ENCODE results near the gene CHKB. TPM values are rescaled to one million over a fixed set of nuclear protein-coding genes. Genes with fewer than 3 reads are reported as not detected.

The CHKB gene
- total RNA-seq, 4 donors from 2014 or later: 13.5 to 75.6 (median 55.2) TPM

DNA sequence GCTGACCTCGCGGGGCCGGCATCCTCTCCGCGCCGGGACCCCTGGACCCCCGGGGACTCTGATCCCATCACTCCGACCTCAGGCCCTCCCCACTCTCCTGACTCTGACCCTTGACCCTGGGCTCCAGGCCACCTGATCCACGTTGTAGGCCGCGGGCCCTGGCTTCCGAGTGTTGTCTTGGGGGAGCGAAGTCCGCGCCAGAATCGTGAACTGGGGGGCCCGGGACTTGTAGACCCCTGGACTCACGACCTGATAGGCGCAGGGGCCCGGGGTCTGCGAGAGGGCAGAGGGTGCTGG is 52.1 kb downstream of the CHKB start:
- Histone ChIP-seq H3K36me3 (no peaks in the 10 kb centered on the region), H3K9me3 (no peaks in the 10 kb centered on the region), H3K4me3 (peak overlapping the region; percentile 39 to 40), H3K27me3 (peaks cover 4 to 24% of the 10 kb centered on the region in 2 donors), H3K4me1 (peaks cover 0 to 11% of the 10 kb centered on the region in 2 donors), H3K27ac (peak overlapping the region; percentile 77 to 85)
- peak in 1 of 2 donors; percentile 43 for DNase-seq
- TF ChIP-seq POLR2A (IDR thresholded peaks at IDR 0.05): no peak
- TF ChIP-seq, protein P1, sequence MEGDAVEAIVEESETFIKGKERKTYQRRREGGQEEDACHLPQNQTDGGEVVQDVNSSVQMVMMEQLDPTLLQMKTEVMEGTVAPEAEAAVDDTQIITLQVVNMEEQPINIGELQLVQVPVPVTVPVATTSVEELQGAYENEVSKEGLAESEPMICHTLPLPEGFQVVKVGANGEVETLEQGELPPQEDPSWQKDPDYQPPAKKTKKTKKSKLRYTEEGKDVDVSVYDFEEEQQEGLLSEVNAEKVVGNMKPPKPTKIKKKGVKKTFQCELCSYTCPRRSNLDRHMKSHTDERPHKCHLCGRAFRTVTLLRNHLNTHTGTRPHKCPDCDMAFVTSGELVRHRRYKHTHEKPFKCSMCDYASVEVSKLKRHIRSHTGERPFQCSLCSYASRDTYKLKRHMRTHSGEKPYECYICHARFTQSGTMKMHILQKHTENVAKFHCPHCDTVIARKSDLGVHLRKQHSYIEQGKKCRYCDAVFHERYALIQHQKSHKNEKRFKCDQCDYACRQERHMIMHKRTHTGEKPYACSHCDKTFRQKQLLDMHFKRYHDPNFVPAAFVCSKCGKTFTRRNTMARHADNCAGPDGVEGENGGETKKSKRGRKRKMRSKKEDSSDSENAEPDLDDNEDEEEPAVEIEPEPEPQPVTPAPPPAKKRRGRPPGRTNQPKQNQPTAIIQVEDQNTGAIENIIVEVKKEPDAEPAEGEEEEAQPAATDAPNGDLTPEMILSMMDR (IDR thresholded peaks at IDR 0.05): no peak
- intact Hi-C loops (cut with DNase I; ENCODE audit: low total_unique reads): no loop called here

DNA sequence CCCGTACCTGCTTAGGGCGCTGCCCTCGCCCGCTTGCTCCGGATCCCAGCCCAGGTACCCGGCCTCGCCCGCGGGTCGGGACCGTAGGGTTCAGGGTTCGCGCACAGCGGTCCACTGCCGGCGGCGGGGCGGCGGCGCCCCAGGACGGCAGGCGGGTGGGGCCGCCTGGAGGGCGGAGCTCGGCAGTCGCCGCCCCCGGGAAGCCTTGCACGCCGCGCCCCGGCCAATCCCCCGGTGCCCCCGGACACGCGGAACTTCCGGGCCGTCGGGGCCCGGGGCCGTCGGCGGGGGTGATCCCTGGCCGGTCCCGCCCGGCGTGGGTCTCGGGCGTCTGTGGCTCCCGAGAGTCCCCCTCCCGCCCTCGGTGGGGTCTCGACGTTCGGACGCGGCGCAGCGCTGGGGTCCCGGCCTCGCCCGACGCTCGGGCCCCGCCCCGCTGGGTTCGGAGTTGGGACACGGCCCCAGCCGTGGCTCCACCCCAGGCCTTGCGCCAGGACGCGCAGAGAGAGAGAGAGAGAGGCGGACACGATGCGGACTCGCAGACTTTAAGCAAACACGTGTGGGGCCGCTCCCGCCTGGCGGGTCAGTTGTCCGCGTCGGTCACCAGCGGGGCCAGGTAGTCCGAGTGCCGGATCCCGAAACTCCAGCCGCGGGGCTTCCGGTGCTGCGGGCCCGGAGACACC is 52.6 kb downstream of the CHKB start, which contains the start of gene TYMP:
TYMP (minus strand) TSS at position 116 of the 683 bp plus-strand sequence. CDS start 303 bp downstream, outside the sequence.
- Histone ChIP-seq H3K27ac (peak within 1 kb of the TSS; percentile 77 to 85), H3K4me3 (peak within 1 kb of the TSS; percentile 39 to 40), H3K36me3 (no peaks in the 10 kb centered on the region), H3K27me3 (peaks cover 4 to 24% of the 10 kb centered on the region in 2 donors), H3K9me3 (no peaks in the 10 kb centered on the region), H3K4me1 (peaks cover 0 to 11% of the 10 kb centered on the region in 2 donors)
- DNase-seq: peak; percentile 66 to 74
- peak; percentile 35 to 63 for TF ChIP-seq POLR2A (IDR thresholded peaks at IDR 0.05)
- TF ChIP-seq, protein P1 (IDR thresholded peaks at IDR 0.05): no peak
- intact Hi-C loops (cut with DNase I; ENCODE audit: low total_unique reads): no loop called here

DNA sequence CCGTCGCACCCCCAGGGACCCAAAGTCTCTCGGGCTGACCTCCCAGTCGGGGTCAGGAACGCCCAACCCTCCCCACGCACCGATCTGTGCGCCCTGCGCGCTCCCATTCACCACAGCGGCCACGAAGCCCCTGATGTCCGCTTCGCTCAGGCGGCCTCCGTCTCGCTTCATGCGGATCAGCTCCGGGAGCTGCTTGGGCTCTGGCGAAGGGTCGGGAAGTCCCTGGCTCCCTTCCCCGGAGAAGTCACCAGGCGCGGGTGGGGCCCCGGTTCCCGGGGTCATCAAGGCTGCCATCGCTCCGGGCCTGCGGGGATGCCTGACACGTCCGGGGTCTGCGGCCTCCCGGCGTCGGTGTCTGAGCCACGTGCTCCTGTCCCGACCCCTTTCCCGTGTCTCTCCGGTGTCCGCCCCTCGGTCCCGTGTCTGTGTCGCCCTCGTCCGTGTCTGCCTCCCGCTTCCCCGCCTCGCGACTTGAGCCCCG is 53.2 kb downstream of the CHKB start:
- Histone ChIP-seq H3K4me1 (peaks cover 0 to 11% of the 10 kb centered on the region in 2 donors), H3K4me3 (peak overlapping the region; percentile 10 to 40), H3K36me3 (no peaks in the 10 kb centered on the region), H3K27me3 (peaks cover 4 to 24% of the 10 kb centered on the region in 2 donors), H3K9me3 (no peaks in the 10 kb centered on the region), H3K27ac (peak overlapping the region; percentile 77 to 85)
- TF ChIP-seq, protein P1 (IDR thresholded peaks at IDR 0.05): no peak
- TF ChIP-seq POLR2A (IDR thresholded peaks at IDR 0.05): no peak
- intact Hi-C loops (cut with DNase I; ENCODE audit: low total_unique reads): no loop called here
- DNase-seq: no peak

Other genes starting within 250 kb of the CHKB start
- gene PPP6R2, start 239.5 kb downstream of the CHKB start, total RNA-seq: 10 to 100 TPM; 42.4 to 73.1 (median 47.2) TPM
- gene SBF1, start 107.8 kb downstream of the CHKB start, total RNA-seq: 10 to 100 TPM; 35.0 to 84.0 (median 60.9) TPM
- gene ADM2, start 101.3 kb downstream of the CHKB start, total RNA-seq: under 1 TPM in 2 of 4 donors, not detected in 2; 0.14 to 0.95 TPM
- gene MIOX, start 96.0 kb downstream of the CHKB start, total RNA-seq: not detected
- gene LMF2, start 75.1 kb downstream of the CHKB start, total RNA-seq: 10 to 100 TPM; 19.7 to 61.3 (median 32.0) TPM
- gene NCAPH2, start 74.6 kb downstream of the CHKB start, total RNA-seq: 100 to 1,000 TPM in 1 of 4 donors, 10 to 100 TPM in 3; 51.7 to 155 (median 55.4) TPM
- 1 to 10 TPM in 2 of 4 donors, not detected in 2; 3.5 to 3.9 TPM for gene SCO2, start 57.3 kb downstream of the CHKB start, total RNA-seq
- gene TYMP, start 52.8 kb downstream of the CHKB start, total RNA-seq: 10 to 100 TPM in 3 of 4 donors, 1 to 10 TPM in 1; 4.4 to 21.5 (median 15.6) TPM
- gene KLHDC7B, start 37.0 kb downstream of the CHKB start, total RNA-seq: not detected
- gene SYCE3, start 19.9 kb downstream of the CHKB start, total RNA-seq: not detected
- 10 to 100 TPM in 1 of 4 donors, 1 to 10 TPM in 1, under 1 TPM in 1, not detected in 1; 0.51 to 10.4 (median 7.2) TPM for gene CPT1B, start 4.4 kb downstream of the CHKB start, total RNA-seq
- 1 to 10 TPM in 3 of 4 donors, not detected in 1; 1.7 to 6.1 (median 5.2) TPM for gene MAPK8IP2, start 17.9 kb upstream of the CHKB start, total RNA-seq
- 10 to 100 TPM in 2 of 4 donors, 1 to 10 TPM in 2; 5.3 to 41.6 (median 10.6) TPM for gene ARSA, start 45.3 kb upstream of the CHKB start, total RNA-seq
- gene SHANK3, start 90.0 kb upstream of the CHKB start, total RNA-seq: 100 to 1,000 TPM in 1 of 4 donors, 10 to 100 TPM in 2, 1 to 10 TPM in 1; 8.6 to 101 (median 16.9) TPM
- gene ACR, start 155.4 kb upstream of the CHKB start, total RNA-seq: 1 to 10 TPM in 1 of 4 donors, under 1 TPM in 1, not detected in 2; 0.35 to 7.9 TPM
- 10 to 100 TPM in 2 of 4 donors, 1 to 10 TPM in 2; 1.2 to 38.5 (median 11.5) TPM for gene RABL2B, start 200.8 kb upstream of the CHKB start, total RNA-seq